ENCODE results near the gene ATG10.

DNA sequence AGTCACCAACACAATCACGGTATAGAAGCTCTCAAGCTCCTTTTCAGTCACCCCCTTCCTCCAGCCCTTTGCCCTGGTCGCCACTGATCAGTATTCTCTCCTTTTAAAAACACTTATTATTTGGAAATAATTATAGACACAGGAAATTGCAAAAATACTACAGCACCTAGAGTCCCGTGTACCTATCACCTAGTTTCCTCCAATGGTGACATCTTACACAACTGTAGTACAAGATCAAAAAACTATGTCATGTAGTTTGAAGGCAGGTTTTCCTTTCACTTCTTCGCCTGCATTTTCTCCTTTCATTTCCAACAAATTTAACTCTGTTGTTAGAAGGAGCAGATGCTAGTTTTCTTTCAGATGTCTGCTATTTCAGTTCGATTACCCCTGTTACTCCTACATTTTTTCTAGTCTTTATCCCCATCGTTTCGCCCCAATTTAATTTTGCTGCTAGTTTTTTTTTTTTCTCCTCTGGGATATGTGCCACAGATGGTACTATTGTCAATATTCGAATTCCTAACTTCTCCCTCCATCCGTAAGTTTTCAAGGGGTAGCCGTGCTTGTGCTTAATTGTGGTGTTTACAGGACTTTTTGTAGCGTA, 612 bp upstream of the ATG10 start:
- TF ChIP-seq CTCF (conservative IDR thresholded peaks at IDR 0.05 in 1 of 2, IDR thresholded peaks at IDR 0.05 in 1 of 2; ENCODE audit: extremely low read depth in 1 of 2, insufficient read depth in 1 of 2, low read depth in 1 of 2, low read length in 2 of 2): no peak
- no peak for TF ChIP-seq EZH2 (IDR thresholded peaks at IDR 0.05; ENCODE audit: borderline replicate concordance, low read length)
